GM13976 (cell line): ENCODE data around the gene FES.
"Not testable (repeated sequence)": the region's sequence is repeated elsewhere in the genome, so short reads cannot be mapped to it uniquely, and the experiment has no call there.

Source experiments
- DNase-seq: peaks from one replicate; pipeline ENCODE4 v3.0.0; 2012; ENCODE audit warnings: low spot score
- CTCF ChIP-seq: IDR thresholded peaks from 2 replicates; pipeline ENCODE4 v1.5.1; 2012; ENCODE audit warnings: borderline replicate concordance, mild to moderate bottlenecking; ENCODE audit not compliant: insufficient read depth; ENCODE audit errors: extremely low read depth, missing control alignments, control extremely low read depth
- in situ Hi-C: fragments of 300-500 bp; cut with MboI; formaldehyde crosslinking; loops from one replicate; pipeline ENCODE4 v1.12.0; 2022; ENCODE audit warnings: low sequenced_read_pairs, mixed read lengths, inconsistent platforms; ENCODE audit not compliant: unreplicated experiment

Gene FES

GRCh38 chr15:90873998-90874605 lies 10.2 kb upstream of the FES start:
- in situ Hi-C loops = no loop called here
- no peak for DNase-seq
- TF ChIP-seq CTCF = no peak

GRCh38 chr15:90874986-90875385 lies 9.3 kb upstream of the FES start:
- in situ Hi-C loops = loop anchor here (25.0 kb wide), 2 partner anchors 388 to 563 kb away; no protein-coding TSS in a partner anchor
- DNase-seq = not testable (repeated sequence)

GRCh38 chr15:90875549-90875981 lies 8.7 kb upstream of the FES start:
- in situ Hi-C loops = loop anchor here (25.0 kb wide), 2 partner anchors 388 to 563 kb away; no protein-coding TSS in a partner anchor
- TF ChIP-seq CTCF = no peak
- no peak for DNase-seq

- in situ Hi-C loops = loop anchor here (25.0 kb wide), 2 partner anchors 389 to 564 kb away; no protein-coding TSS in a partner anchor
- no peak for TF ChIP-seq CTCF
- no peak for DNase-seq
Observed at GRCh38 chr15:90876046-90876445, 8.3 kb upstream of the FES start.

- TF ChIP-seq CTCF = no peak
- DNase-seq = no peak
- in situ Hi-C loops = loop anchor here (25.0 kb wide), 2 partner anchors 389 to 564 kb away; no protein-coding TSS in a partner anchor
Observed at GRCh38 chr15:90876512-90877170, 7.7 kb upstream of the FES start.

GRCh38 chr15:90877315-90877714 lies 7.0 kb upstream of the FES start:
- no peak for TF ChIP-seq CTCF
- no peak for DNase-seq
- in situ Hi-C loops = loop anchor here (25.0 kb wide), 2 partner anchors 390 to 565 kb away; no protein-coding TSS in a partner anchor

- no peak for TF ChIP-seq CTCF
- no peak for DNase-seq
- in situ Hi-C loops = loop anchor here (25.0 kb wide), 2 partner anchors 391 to 566 kb away; no protein-coding TSS in a partner anchor
Observed at GRCh38 chr15:90877996-90878395, 6.3 kb upstream of the FES start.
